Endodermal cell (in vitro differentiated cells): ENCODE data around the gene ZCCHC24. TPM values are rescaled to one million over a fixed set of nuclear protein-coding genes. Genes with fewer than 3 reads are reported as not detected.
"Not testable (repeated sequence)": the region's sequence is repeated elsewhere in the genome, so short reads cannot be mapped to it uniquely, and the experiment has no call there.

Experiments
- DNase-seq: peaks from one replicate; pipeline ENCODE4 v3.0.0-alpha.2; 2017
- H3K27ac ChIP-seq: 2 replicates; pipeline ENCODE4 v1.5.1; 2013; ENCODE audit warnings: mild to moderate bottlenecking, low read depth, low read length, moderate library complexity
- H3K27me3 ChIP-seq: 2 replicates; pipeline ENCODE4 v1.6.1; 2013; ENCODE audit warnings: mild to moderate bottlenecking, low read length, moderate library complexity; ENCODE audit not compliant: insufficient read depth, control insufficient read depth, poor library complexity, severe bottlenecking
- H3K36me3 ChIP-seq: 2 replicates; pipeline ENCODE4 v1.7.0; 2013; ENCODE audit warnings: mild to moderate bottlenecking, low read length, moderate library complexity; ENCODE audit not compliant: control insufficient read depth, insufficient read depth
- H3K4me1 ChIP-seq: one replicate; pipeline ENCODE4 v1.7.0; 2013; ENCODE audit warnings: low read length; ENCODE audit not compliant: control insufficient read depth, insufficient read depth
- H3K4me3 ChIP-seq: 2 replicates; pipeline ENCODE4 v1.5.1; 2013; ENCODE audit warnings: mild to moderate bottlenecking, low read length, moderate library complexity
- H3K9ac ChIP-seq: 2 replicates; pipeline ENCODE4 v1.6.1; 2013; ENCODE audit warnings: mild to moderate bottlenecking, low read length, moderate library complexity; ENCODE audit not compliant: poor library complexity, severe bottlenecking; ENCODE audit errors: extremely low read depth
- H3K9me3 ChIP-seq: 2 replicates; pipeline ENCODE4 v1.6.1; 2013; ENCODE audit warnings: mild to moderate bottlenecking, low read length, moderate library complexity; ENCODE audit not compliant: control insufficient read depth
- H3K27ac Mint-ChIP-seq: 2 replicates; pipeline ENCODE4 v1.8.0; 2020; ENCODE audit warnings: mixed read lengths
- H3K27me3 Mint-ChIP-seq: 2 replicates; pipeline ENCODE4 v1.8.0; 2021; ENCODE audit warnings: mild to moderate bottlenecking, mixed read lengths; ENCODE audit not compliant: insufficient read depth
- H3K36me3 Mint-ChIP-seq: 2 replicates; pipeline ENCODE4 v1.8.0; 2020; ENCODE audit warnings: low read depth, mixed read lengths
- H3K4me1 Mint-ChIP-seq: 2 replicates; pipeline ENCODE4 v1.8.0; 2020; ENCODE audit warnings: mixed read lengths
- H3K4me3 Mint-ChIP-seq: 2 replicates; pipeline ENCODE4 v1.8.0; 2020; ENCODE audit warnings: mild to moderate bottlenecking, moderate library complexity, mixed read lengths
- H3K9me3 Mint-ChIP-seq: 2 replicates; pipeline ENCODE4 v1.8.0; 2020; ENCODE audit warnings: mild to moderate bottlenecking, mixed read lengths
- CTCF ChIP-seq: fragments of 200-600 bp; sonication (generic); conservative IDR thresholded peaks from 2 replicates; pipeline ENCODE4 v1.5.0; 2021; ENCODE audit warnings: antibody characterized with exemption, mild to moderate bottlenecking
- WGBS, 2 experiments: methylation state at CpG; one replicate each; pipeline versions ENCODE4 v1.1.5 to v1.1.7; 2013; ENCODE audit warnings: missing lambda C conversion rate in 2 of 2, mixed read lengths in 1 of 2; ENCODE audit not compliant: insufficient coverage in 1 of 2, insufficient read length in 1 of 2; 5-methylcytosine and 5-hydroxymethylcytosine counted together
- total RNA-seq, 2 donors: library from RNA; stranded (reverse); fragmentation: NEBNext Ultra II Directional in 1 of 2; extraction: Animal tissue kit (Norgen Biotek cat#: 25700) in 1 of 2; gene quantifications; 2 replicates in 1 of 2; 3 replicates in 1 of 2; pipeline ENCODE4 v1.2.1, GENCODE V29; 2021

ZCCHC24 gene
- total RNA-seq, 2 donors from 2014 or later: 7.6 to 10.7 TPM

- H3K4me1 ChIP-seq: peaks cover 21% of the 10 kb centered on the region
- no peaks in the 10 kb centered on the region for H3K9me3 Mint-ChIP-seq
- H3K27ac ChIP-seq: no peak overlapping the region
- WGBS, 2 experiments: 78 to 86% methylated on average over 1 to 5 of the region's 5 CpGs
- H3K9ac ChIP-seq: no peak overlapping the region
- H3K9me3 ChIP-seq: no peaks in the 10 kb centered on the region
- peak; percentile 40 for DNase-seq
- no peaks in the 10 kb centered on the region for H3K36me3 ChIP-seq
- H3K4me3 Mint-ChIP-seq: no peak overlapping the region
- peaks cover 51% of the 10 kb centered on the region for H3K4me1 Mint-ChIP-seq
- no peak overlapping the region for H3K4me3 ChIP-seq
- peaks cover 26% of the 10 kb centered on the region for H3K27me3 Mint-ChIP-seq
- H3K36me3 Mint-ChIP-seq: no peaks in the 10 kb centered on the region
- TF ChIP-seq CTCF: no peak
- H3K27me3 ChIP-seq: peaks cover 7% of the 10 kb centered on the region
- no peak overlapping the region for H3K27ac Mint-ChIP-seq
These were observed 4.0 kb upstream of the ZCCHC24 start for GRCh38 chr10:79449181-79450146.

GRCh38 chr10:79448732-79449049, 3.3 kb upstream of the ZCCHC24 start:
- no peak overlapping the region for H3K4me3 ChIP-seq
- Mint-ChIP-seq H3K4me1 (peaks cover 52% of the 10 kb centered on the region), H3K36me3 (no peaks in the 10 kb centered on the region), H3K27ac (no peak overlapping the region), H3K9me3 (no peaks in the 10 kb centered on the region), H3K27me3 (peaks cover 33% of the 10 kb centered on the region), H3K4me3 (no peak overlapping the region)
- no peak overlapping the region for H3K9ac ChIP-seq
- WGBS, 2 experiments: 100% methylated on average over 2 of the region's 2 CpGs
- no peaks in the 10 kb centered on the region for H3K9me3 ChIP-seq
- no peaks in the 10 kb centered on the region for H3K36me3 ChIP-seq
- TF ChIP-seq CTCF: no peak
- no peak overlapping the region for H3K27ac ChIP-seq
- peaks cover 20% of the 10 kb centered on the region for H3K4me1 ChIP-seq
- peaks cover 7% of the 10 kb centered on the region for H3K27me3 ChIP-seq
- DNase-seq: no peak

- WGBS, 2 experiments: 90% methylated on average over 4 to 5 of the region's 5 CpGs
- H3K4me3 ChIP-seq: no peak overlapping the region
- Mint-ChIP-seq H3K27me3 (peaks cover 37% of the 10 kb centered on the region), H3K9me3 (no peaks in the 10 kb centered on the region), H3K4me1 (peaks cover 52% of the 10 kb centered on the region), H3K36me3 (no peaks in the 10 kb centered on the region), H3K27ac (no peak overlapping the region), H3K4me3 (no peak overlapping the region)
- DNase-seq: no peak
- H3K27me3 ChIP-seq: peaks cover 7% of the 10 kb centered on the region
- TF ChIP-seq CTCF: no peak
- no peaks in the 10 kb centered on the region for H3K36me3 ChIP-seq
- H3K4me1 ChIP-seq: peaks cover 16% of the 10 kb centered on the region
- H3K9ac ChIP-seq: no peak overlapping the region
- no peaks in the 10 kb centered on the region for H3K9me3 ChIP-seq
- no peak overlapping the region for H3K27ac ChIP-seq
These were observed 2.7 kb upstream of the ZCCHC24 start for GRCh38 chr10:79447911-79448731.

- H3K36me3 Mint-ChIP-seq, H3K4me3 ChIP-seq, H3K9ac ChIP-seq, H3K4me1 ChIP-seq, H3K36me3 ChIP-seq, H3K27ac Mint-ChIP-seq, H3K27ac ChIP-seq, H3K9me3 Mint-ChIP-seq, DNase-seq, H3K27me3 ChIP-seq, H3K9me3 ChIP-seq: not testable (repeated sequence)
- 83 to 93% methylated on average over 3 to 6 of the region's 6 CpGs for WGBS, 2 experiments
- peak overlapping the region; percentile 70 for H3K4me3 Mint-ChIP-seq
- peaks cover 37% of the 10 kb centered on the region for H3K27me3 Mint-ChIP-seq
- H3K4me1 Mint-ChIP-seq: peaks cover 45% of the 10 kb centered on the region
These were observed 1.8 kb upstream of the ZCCHC24 start for GRCh38 chr10:79447249-79447648.
